CD8-positive, alpha-beta memory T cell (primary cell): ENCODE measurements around the gene KLF18. TPM values are rescaled to one million over a fixed set of nuclear protein-coding genes. Genes with fewer than 3 reads are reported as not detected.
"Not testable (repeated sequence)": the region's sequence is repeated elsewhere in the genome, so short reads cannot be mapped to it uniquely, and the experiment has no call there.

Experiments used
- CTCF ChIA-PET: fragments of 350-600 bp; sonication (Branson Sonifier 250); formaldehyde crosslinking; loops from one replicate; lab custom pipeline; 2021; ENCODE audit warnings: antibody characterized with exemption; lab: Charles Lee
- POLR2A ChIA-PET: fragments of 350-600 bp; sonication (Branson Sonifier 250); formaldehyde crosslinking; loops from one replicate; lab custom pipeline; 2021; ENCODE audit warnings: antibody characterized with exemption; lab: Charles Lee
- DNase-seq, 5 donors: peaks; one replicate each; pipeline versions ENCODE4 v3.0.0 to v3.0.0-alpha.2; 2020 to 2022; ENCODE audit warnings: mixed read lengths in 1 of 5
- H3K27ac ChIP-seq: one replicate; pipeline ENCODE4 v1.7.0; 2013; ENCODE audit warnings: low read depth, mild to moderate bottlenecking, low read length, moderate library complexity
- H3K27me3 ChIP-seq: 2 replicates; pipeline ENCODE4 v1.7.0; 2013; ENCODE audit warnings: low read length, mild to moderate bottlenecking; ENCODE audit not compliant: insufficient read depth, poor library complexity, severe bottlenecking
- H3K36me3 ChIP-seq: 2 replicates; pipeline ENCODE4 v1.7.0; 2013; ENCODE audit warnings: mild to moderate bottlenecking, low read length, moderate library complexity; ENCODE audit not compliant: insufficient read depth
- H3K4me1 ChIP-seq: 2 replicates; pipeline ENCODE4 v1.7.0; 2013; ENCODE audit warnings: mild to moderate bottlenecking, low read length, moderate library complexity; ENCODE audit not compliant: insufficient read depth
- H3K4me3 ChIP-seq: 2 replicates; pipeline ENCODE4 v1.7.0; 2013; ENCODE audit warnings: mild to moderate bottlenecking, low read length
- H3K9me3 ChIP-seq: 2 replicates; pipeline ENCODE4 v1.7.0; 2013; ENCODE audit warnings: mild to moderate bottlenecking, low read length
- H3K27ac Mint-ChIP-seq, 8 donors: one replicate each; pipeline ENCODE4 v1.8.0; 2020 to 2021; ENCODE audit warnings: mixed read lengths in 8 of 8, mild to moderate bottlenecking in 6 of 8, inconsistent platforms in 3 of 8, moderate library complexity in 3 of 8
- H3K27me3 Mint-ChIP-seq, 2 donors: one replicate each; pipeline ENCODE4 v1.8.0; 2020 to 2021; ENCODE audit warnings: mixed read lengths in 2 of 2, mild to moderate bottlenecking in 1 of 2, moderate library complexity in 1 of 2
- H3K36me3 Mint-ChIP-seq, 3 donors: one replicate each; pipeline ENCODE4 v1.8.0; 2020 to 2021; ENCODE audit warnings: mixed read lengths in 3 of 3, inconsistent platforms in 1 of 3, mild to moderate bottlenecking in 1 of 3
- H3K4me1 Mint-ChIP-seq, 3 donors: one replicate each; pipeline ENCODE4 v1.8.0; 2020 to 2021; ENCODE audit warnings: mixed read lengths in 3 of 3, inconsistent platforms in 1 of 3, mild to moderate bottlenecking in 1 of 3
- H3K4me3 Mint-ChIP-seq, 7 donors: one replicate each; pipeline ENCODE4 v1.8.0; 2020 to 2021; ENCODE audit warnings: mixed read lengths in 7 of 7, mild to moderate bottlenecking in 6 of 7, moderate library complexity in 4 of 7, inconsistent platforms in 2 of 7
- H3K9me3 Mint-ChIP-seq, 5 donors: one replicate each; pipeline ENCODE4 v1.8.0; 2020 to 2022; ENCODE audit warnings: mixed read lengths in 5 of 5, mild to moderate bottlenecking in 3 of 5, moderate library complexity in 2 of 5, inconsistent platforms in 1 of 5
- polyA plus RNA-seq: library from polyadenylated mRNA; unstranded; fragments of 300-500 nt; fragmentation: Illumina TruSeq; gene quantifications from one replicate; pipeline ENCODE4 v1.2.3, GENCODE V29; 2021
- total RNA-seq, 2 experiments: library from RNA; stranded (reverse); gene quantifications; one replicate each; pipeline ENCODE4 v1.2.3, GENCODE V29; 2021

Gene KLF18
- total and polyA plus RNA-seq, 3 experiments from 2014 or later = not detected

DNA sequence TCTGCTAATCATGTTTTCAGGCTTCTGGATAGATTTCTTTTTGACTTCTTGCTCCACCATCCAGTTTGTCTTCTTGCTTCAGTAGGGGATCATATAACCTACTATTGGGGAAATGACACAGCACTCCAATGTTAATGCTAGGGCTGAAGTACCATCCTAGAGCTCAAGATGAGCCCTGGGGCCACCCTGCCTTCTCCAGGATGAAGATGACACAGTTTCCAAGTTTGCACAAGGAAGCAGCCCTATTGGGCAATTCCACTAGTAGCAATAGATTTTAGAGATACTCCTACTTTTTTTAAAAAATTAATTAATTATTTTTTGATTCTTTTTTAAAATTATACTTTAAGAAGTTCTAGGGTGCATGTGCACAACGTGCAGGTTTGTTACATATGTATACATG, 11.3 kb upstream of the KLF18 start:
- POLR2A ChIA-PET = no interaction called here
- no peak for DNase-seq
- Histone ChIP-seq H3K27ac (no peak overlapping the region), H3K9me3 (no peaks in the 10 kb centered on the region), H3K4me1 (no peaks in the 10 kb centered on the region), H3K4me3 (no peak overlapping the region), H3K36me3 (no peaks in the 10 kb centered on the region), H3K27me3 (no peaks in the 10 kb centered on the region)
- Mint-ChIP-seq H3K4me3 (no peak overlapping the region), H3K9me3 (no peaks in the 10 kb centered on the region), H3K36me3 (no peaks in the 10 kb centered on the region), H3K4me1 (no peaks in the 10 kb centered on the region), H3K27me3 (peaks cover 11 to 33% of the 10 kb centered on the region in 2 donors), H3K27ac (no peak overlapping the region)
- CTCF ChIA-PET = no interaction called here

GRCh38 chr1:44151808-44152207, 10.4 kb upstream of the KLF18 start:
- no peak overlapping the region for H3K4me3 ChIP-seq
- no peak for DNase-seq
- Mint-ChIP-seq H3K4me1 (no peaks in the 10 kb centered on the region), H3K27ac (no peak overlapping the region), H3K27me3 (peaks cover 11 to 33% of the 10 kb centered on the region in 2 donors), H3K36me3 (no peaks in the 10 kb centered on the region), H3K9me3 (peaks cover 0 to 2% (median under 1%) of the 10 kb centered on the region in 5 donors), H3K4me3 (no peak overlapping the region)
- H3K4me1 ChIP-seq = no peaks in the 10 kb centered on the region
- H3K27me3 ChIP-seq = no peaks in the 10 kb centered on the region
- no peaks in the 10 kb centered on the region for H3K9me3 ChIP-seq
- no peaks in the 10 kb centered on the region for H3K36me3 ChIP-seq
- CTCF ChIA-PET = no interaction called here
- POLR2A ChIA-PET = no interaction called here
- no peak overlapping the region for H3K27ac ChIP-seq

GRCh38 chr1:44151332-44151731, 9.9 kb upstream of the KLF18 start:
- H3K9me3 Mint-ChIP-seq = peaks cover 0 to 6% (median 5%) of the 10 kb centered on the region in 5 donors
- no peaks in the 10 kb centered on the region for H3K36me3 Mint-ChIP-seq
- ChIA-PET CTCF (no interaction called here), POLR2A (no interaction called here)
- H3K9me3 ChIP-seq = no peaks in the 10 kb centered on the region
- no peak overlapping the region for H3K27ac Mint-ChIP-seq
- no peaks in the 10 kb centered on the region for H3K4me1 Mint-ChIP-seq
- H3K27me3 ChIP-seq = no peaks in the 10 kb centered on the region
- H3K36me3 ChIP-seq = no peaks in the 10 kb centered on the region
- H3K4me1 ChIP-seq = no peaks in the 10 kb centered on the region
- no peak overlapping the region for H3K27ac ChIP-seq
- no peak overlapping the region for H3K4me3 ChIP-seq
- peaks cover 11 to 33% of the 10 kb centered on the region in 2 donors for H3K27me3 Mint-ChIP-seq
- DNase-seq = no peak
- no peak overlapping the region for H3K4me3 Mint-ChIP-seq

GRCh38 chr1:44147582-44147981, 6.2 kb upstream of the KLF18 start:
- Histone ChIP-seq H3K27me3 (no peaks in the 10 kb centered on the region), H3K4me3 (no peak overlapping the region), H3K4me1 (no peaks in the 10 kb centered on the region), H3K9me3 (no peaks in the 10 kb centered on the region), H3K27ac (no peak overlapping the region), H3K36me3 (no peaks in the 10 kb centered on the region)
- H3K9me3 Mint-ChIP-seq = peaks cover 10 to 26% (median 24%) of the 10 kb centered on the region in 5 donors
- ChIA-PET CTCF (no interaction called here), POLR2A (no interaction called here)
- H3K4me1 Mint-ChIP-seq = no peaks in the 10 kb centered on the region
- no peak for DNase-seq
- H3K27me3 Mint-ChIP-seq = peaks cover 6 to 31% of the 10 kb centered on the region in 2 donors
- no peak overlapping the region for H3K27ac Mint-ChIP-seq
- no peak overlapping the region for H3K4me3 Mint-ChIP-seq
- peaks cover 0 to 16% (median 1%) of the 10 kb centered on the region in 3 donors for H3K36me3 Mint-ChIP-seq

- Mint-ChIP-seq H3K4me3 (no peak overlapping the region), H3K9me3 (peaks cover 10 to 26% (median 24%) of the 10 kb centered on the region in 5 donors), H3K4me1 (no peaks in the 10 kb centered on the region), H3K27ac (no peak overlapping the region), H3K36me3 (peaks cover 0 to 16% (median 1%) of the 10 kb centered on the region in 3 donors), H3K27me3 (peaks cover 9 to 25% of the 10 kb centered on the region in 2 donors)
- Histone ChIP-seq H3K4me1 (no peaks in the 10 kb centered on the region), H3K27me3 (no peaks in the 10 kb centered on the region), H3K27ac (no peak overlapping the region), H3K4me3 (no peak overlapping the region), H3K36me3 (no peaks in the 10 kb centered on the region), H3K9me3 (no peaks in the 10 kb centered on the region)
- ChIA-PET CTCF (no interaction called here), POLR2A (no interaction called here)
- DNase-seq = no peak
These were observed 5.3 kb upstream of the KLF18 start for GRCh38 chr1:44146536-44147361.

GRCh38 chr1:44144962-44145756, 3.7 kb upstream of the KLF18 start:
- H3K27ac ChIP-seq = no peak overlapping the region
- Mint-ChIP-seq H3K4me1 (no peaks in the 10 kb centered on the region), H3K4me3 (no peak overlapping the region), H3K27me3 (peaks cover 7 to 22% of the 10 kb centered on the region in 2 donors), H3K36me3 (peaks cover 0 to 16% (median 1%) of the 10 kb centered on the region in 3 donors), H3K9me3 (peaks cover 10 to 26% (median 24%) of the 10 kb centered on the region in 5 donors), H3K27ac (no peak overlapping the region)
- POLR2A ChIA-PET = no interaction called here
- H3K9me3 ChIP-seq = no peaks in the 10 kb centered on the region
- no peaks in the 10 kb centered on the region for H3K4me1 ChIP-seq
- no peaks in the 10 kb centered on the region for H3K36me3 ChIP-seq
- no peaks in the 10 kb centered on the region for H3K27me3 ChIP-seq
- DNase-seq = no peak
- CTCF ChIA-PET = no interaction called here
- H3K4me3 ChIP-seq = no peak overlapping the region

DNA sequence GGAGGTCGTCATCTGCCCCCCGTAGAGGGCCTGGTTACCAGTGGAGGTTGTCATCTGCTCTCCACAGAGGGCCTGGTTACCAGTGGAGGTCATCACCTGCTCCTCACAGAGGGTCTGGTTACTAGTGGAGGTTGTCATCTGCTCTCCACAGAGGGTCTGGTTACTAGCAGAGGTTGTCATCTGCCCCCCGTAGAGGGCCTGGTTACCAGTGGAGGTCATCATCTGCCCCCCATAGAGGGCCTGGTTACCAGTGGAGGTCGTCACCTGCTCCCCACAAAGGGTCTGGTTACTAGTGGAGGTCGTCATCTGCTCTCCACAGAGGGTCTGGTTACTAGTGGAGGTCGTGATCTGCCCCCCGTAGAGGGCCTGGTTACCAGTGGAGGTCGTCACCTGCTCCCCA, 1.9 kb downstream of the KLF18 start:
- H3K27ac Mint-ChIP-seq, DNase-seq, H3K9me3 Mint-ChIP-seq, H3K4me3 Mint-ChIP-seq, H3K27me3 ChIP-seq, H3K9me3 ChIP-seq, CTCF ChIA-PET, H3K27ac ChIP-seq, POLR2A ChIA-PET, H3K4me1 Mint-ChIP-seq, H3K36me3 Mint-ChIP-seq, H3K4me3 ChIP-seq, H3K4me1 ChIP-seq, H3K36me3 ChIP-seq: not testable (repeated sequence)
- peaks cover 18 to 41% of the 10 kb centered on the region in 2 donors for H3K27me3 Mint-ChIP-seq

GRCh38 chr1:44138239-44138638, 3.2 kb downstream of the KLF18 start:
- CTCF ChIA-PET = no interaction called here
- H3K36me3 Mint-ChIP-seq = no peaks in the 10 kb centered on the region

More at GRCh38 chr1:44138239-44138638, 3.2 kb downstream of the KLF18 start:
- no peaks in the 10 kb centered on the region for H3K36me3 ChIP-seq
- no peak overlapping the region for H3K4me3 ChIP-seq
- H3K4me1 ChIP-seq = no peaks in the 10 kb centered on the region
- no peaks in the 10 kb centered on the region for H3K27me3 ChIP-seq
- peaks cover 0 to 2% (median 0%) of the 10 kb centered on the region in 5 donors for H3K9me3 Mint-ChIP-seq
- peaks cover 20 to 48% of the 10 kb centered on the region in 2 donors for H3K27me3 Mint-ChIP-seq
- no peak overlapping the region for H3K27ac ChIP-seq
- no peak overlapping the region for H3K4me3 Mint-ChIP-seq
- no peak overlapping the region for H3K27ac Mint-ChIP-seq
- H3K9me3 ChIP-seq = no peaks in the 10 kb centered on the region
- H3K4me1 Mint-ChIP-seq = no peaks in the 10 kb centered on the region
- POLR2A ChIA-PET = no interaction called here
- DNase-seq = no peak
